Thyroid gland (tissue), 4 donors: Measurements from ENCODE around the gene PDIA2. TPM values are rescaled to one million over a fixed set of nuclear protein-coding genes. Genes with fewer than 3 reads are reported as not detected.

Experiments used
- DNase-seq, 2 donors: peaks; one replicate each; pipeline ENCODE4 v3.0.0-alpha.2; 2019
- H3K27ac ChIP-seq, 3 donors: fragments of 200-600 bp; sonication (generic); 1 replicate in 2 of 3; 2 replicates in 1 of 3; pipeline ENCODE4 v1.5.1; 2016 to 2019; ENCODE audit warnings: mild to moderate bottlenecking in 1 of 3, moderate library complexity in 1 of 3
- H3K27me3 ChIP-seq: fragments of 200-600 bp; sonication (generic); one replicate; pipeline ENCODE4 v1.5.1; 2019
- H3K36me3 ChIP-seq, 2 donors: fragments of 200-600 bp; sonication (generic); one replicate each; pipeline ENCODE4 v1.5.1; 2016 to 2019
- H3K4me1 ChIP-seq, 2 donors: fragments of 200-600 bp; sonication (generic); one replicate each; pipeline ENCODE4 v1.5.1; 2017 to 2019
- H3K4me3 ChIP-seq, 3 donors: fragments of 200-600 bp; sonication (generic); replicated peaks in 1 of 3; 1 replicate in 2 of 3; 2 replicates in 1 of 3; pipeline ENCODE4 v1.5.1; 2016; ENCODE audit warnings: mild to moderate bottlenecking in 1 of 3
- H3K9me3 ChIP-seq: fragments of 200-600 bp; sonication (generic); one replicate; pipeline ENCODE4 v1.5.1; 2017
- CTCF ChIP-seq, 6 experiments: fragments of 200-600 bp in 3 of 6; fragments of 450-650 bp in 3 of 6; sonication (generic) in 3 of 6; IDR thresholded peaks; one replicate each; pipeline ENCODE4 v1.5.1; 2016 to 2019; ENCODE audit warnings: antibody characterized with exemption in 6 of 6, mild to moderate bottlenecking in 2 of 6, inconsistent platforms in 1 of 6, moderate library complexity in 1 of 6
- POLR2A ChIP-seq, 2 donors: fragments of 450-650 bp; IDR thresholded peaks; one replicate each; pipeline ENCODE4 v1.6.1; 2017; ENCODE audit warnings: antibody characterized with exemption in 2 of 2, mild to moderate bottlenecking in 2 of 2, moderate library complexity in 1 of 2
- WGBS, 2 donors: methylation state at CpG; one replicate each; pipeline ENCODE4 v1.1.5; 2017; 5-methylcytosine and 5-hydroxymethylcytosine counted together
- intact Hi-C: fragments of 100-400 bp; cut with DNase I; formaldehyde crosslinking; loops from one replicate; pipeline ENCODE4 v1.15.1; 2023
- total RNA-seq, 4 donors: library from RNA; depleted of rRNA; stranded (reverse); fragments of >200 nt; gene quantifications; one replicate each; pipeline ENCODE4 v1.2.3, GENCODE V29; 2016

The PDIA2 gene
- total RNA-seq, 4 donors from 2014 or later, result 0.81 TPM; not detected in 3

GRCh38 chr16:280552-280951, 2.4 kb upstream of the PDIA2 start, which contains the start of gene ARHGDIG:
TSS of gene ARHGDIG (plus strand) at chr16:280591. CDS start at chr16:280681, 90 bp downstream.
- intact Hi-C loops, result no loop called here
- H3K4me1 ChIP-seq, result peaks cover 6% of the 10 kb centered on the region in 2 donors
- H3K36me3 ChIP-seq, result no peaks in the 10 kb centered on the region
- DNase-seq, result no peak
- no peak within 1 kb of the TSS for H3K27ac ChIP-seq
- WGBS, 2 donors, result 0% methylated on average over 12 of the region's 54 CpGs; no CpG with 5 or more reads in 1 of the 2 donors
- peaks cover 7% of the 10 kb centered on the region for H3K27me3 ChIP-seq
- TF ChIP-seq CTCF (IDR thresholded peaks at IDR 0.05), result no peak
- no peak for TF ChIP-seq POLR2A (IDR thresholded peaks at IDR 0.05)
- H3K9me3 ChIP-seq, result no peaks in the 10 kb centered on the region
- H3K4me3 ChIP-seq, result no peak within 1 kb of the TSS

- Histone ChIP-seq H3K27ac (no peak overlapping the region), H3K4me3 (no peak overlapping the region), H3K4me1 (peaks cover 6% of the 10 kb centered on the region in 2 donors), H3K9me3 (no peaks in the 10 kb centered on the region), H3K27me3 (peaks cover 7% of the 10 kb centered on the region), H3K36me3 (no peaks in the 10 kb centered on the region)
- WGBS, 2 donors, result 41 to 56% methylated on average over 19 to 21 of the region's 27 CpGs
- no peak for TF ChIP-seq CTCF (IDR thresholded peaks at IDR 0.05)
- intact Hi-C loops, result no loop called here
- DNase-seq, result no peak
These were observed 1.8 kb upstream of the PDIA2 start for GRCh38 chr16:280991-281659.

DNA sequence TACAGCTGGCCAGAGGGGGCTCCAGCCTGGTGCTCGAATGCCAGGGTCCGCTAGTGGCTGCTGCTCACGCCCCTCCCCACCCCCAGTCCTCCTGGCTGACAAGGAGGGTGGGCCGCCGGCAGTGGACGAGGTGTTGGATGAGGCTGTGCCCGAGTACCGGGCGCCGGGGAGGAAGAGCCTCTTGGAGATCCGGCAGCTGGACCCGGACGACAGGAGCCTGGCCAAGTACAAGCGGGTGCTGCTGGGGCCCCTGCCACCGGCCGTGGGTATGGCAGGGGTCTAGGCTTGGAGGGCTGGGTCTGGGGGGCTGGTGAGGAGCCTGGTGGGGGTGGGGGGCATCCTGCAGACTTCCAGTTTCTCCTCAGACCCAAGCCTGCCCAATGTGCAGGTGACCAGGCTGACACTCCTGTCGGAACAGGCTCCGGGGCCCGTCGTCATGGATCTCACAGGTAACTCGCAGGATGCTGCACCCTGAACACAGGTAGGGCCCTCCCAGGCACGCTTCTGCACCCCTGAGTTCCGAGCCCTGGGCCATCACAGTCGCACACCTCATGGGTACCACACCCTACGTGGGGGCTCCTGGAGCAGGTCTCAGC, 1.2 kb upstream of the PDIA2 start:
- H3K4me1 ChIP-seq, result peaks cover 6% of the 10 kb centered on the region in 2 donors
- TF ChIP-seq CTCF (IDR thresholded peaks at IDR 0.05) (no peak), POLR2A (IDR thresholded peaks at IDR 0.05) (no peak)
- H3K4me3 ChIP-seq, result no peak overlapping the region
- peaks cover 7% of the 10 kb centered on the region for H3K27me3 ChIP-seq
- H3K27ac ChIP-seq, result no peak overlapping the region
- intact Hi-C loops, result no loop called here
- no peaks in the 10 kb centered on the region for H3K36me3 ChIP-seq
- WGBS, 2 donors, result 22 to 39% methylated on average over 4 to 10 of the region's 25 CpGs
- no peak for DNase-seq
- H3K9me3 ChIP-seq, result no peaks in the 10 kb centered on the region

GRCh38 chr16:282491-282890, 473 bp upstream of the PDIA2 start:
- DNase-seq, result no peak
- peaks cover 0 to 4% of the 10 kb centered on the region in 2 donors for H3K36me3 ChIP-seq
- no peaks in the 10 kb centered on the region for H3K9me3 ChIP-seq
- H3K27ac ChIP-seq, result no peak overlapping the region
- TF ChIP-seq CTCF (IDR thresholded peaks at IDR 0.05), result no peak
- TF ChIP-seq POLR2A (IDR thresholded peaks at IDR 0.05), result no peak
- peaks cover 7% of the 10 kb centered on the region for H3K27me3 ChIP-seq
- WGBS, 2 donors, result 82 to 83% methylated on average over 12 to 19 of the region's 22 CpGs
- intact Hi-C loops, result no loop called here
- no peak overlapping the region for H3K4me3 ChIP-seq
- peaks cover 6% of the 10 kb centered on the region in 2 donors for H3K4me1 ChIP-seq
